ENCODE data around the gene ZNF91. TPM values are rescaled to one million over a fixed set of nuclear protein-coding genes. Genes with fewer than 3 reads are reported as not detected.
"Not testable (repeated sequence)": the region's sequence is repeated elsewhere in the genome, so short reads cannot be mapped to it uniquely, and the experiment has no call there.

The ZNF91 gene
- total RNA-seq (2014; rRNA removed; shearing (Covaris generic); ENCODE audit: low replicate concordance), result 2.0 and 18.0 TPM in 2 replicates

- H3K4me3 ChIP-seq, result peak within 1 kb of the TSS; percentile 78
- H3K9me3 ChIP-seq, result peaks cover 4% of the 10 kb centered on the region; the same call in 1 of the 2 replicates
- no peaks in the 10 kb centered on the region for H3K27me3 ChIP-seq
- peak; percentile 90 for DNase-seq
- H3K36me3 ChIP-seq, result peaks cover 5% of the 10 kb centered on the region
Measured at GRCh38 chr19:23395041-23395721, at the start of gene ZNF91. Gene ZNF91 (minus strand): TSS chr19:23395471. CDS start chr19:23395354, 117 bp downstream.

- H3K27me3 ChIP-seq, result no peaks in the 10 kb centered on the region
- no peaks in the 10 kb centered on the region for H3K36me3 ChIP-seq
- no peaks in the 10 kb centered on the region for H3K9me3 ChIP-seq
- H3K4me3 ChIP-seq, result no peak overlapping the region
- no peak for DNase-seq
Measured at GRCh38 chr19:23440791-23441190, 45.5 kb upstream of the ZNF91 start.

GRCh38 chr19:23440207-23440606 lies 44.9 kb upstream of the ZNF91 start:
- no peaks in the 10 kb centered on the region for H3K27me3 ChIP-seq
- no peaks in the 10 kb centered on the region for H3K9me3 ChIP-seq
- no peak overlapping the region for H3K4me3 ChIP-seq
- no peak for DNase-seq
- H3K36me3 ChIP-seq, result no peaks in the 10 kb centered on the region

GRCh38 chr19:23439623-23440022 lies 44.4 kb upstream of the ZNF91 start:
- no peaks in the 10 kb centered on the region for H3K27me3 ChIP-seq
- no peak for DNase-seq
- no peaks in the 10 kb centered on the region for H3K9me3 ChIP-seq
- H3K4me3 ChIP-seq, result no peak overlapping the region
- H3K36me3 ChIP-seq, result no peaks in the 10 kb centered on the region

GRCh38 chr19:23437901-23438300 lies 42.6 kb upstream of the ZNF91 start:
- H3K36me3 ChIP-seq, result no peaks in the 10 kb centered on the region
- H3K27me3 ChIP-seq, result no peaks in the 10 kb centered on the region
- no peak for DNase-seq
- no peak overlapping the region for H3K4me3 ChIP-seq
- no peaks in the 10 kb centered on the region for H3K9me3 ChIP-seq

- Histone ChIP-seq H3K9me3 (no peaks in the 10 kb centered on the region), H3K27me3 (no peaks in the 10 kb centered on the region), H3K36me3 (no peaks in the 10 kb centered on the region), H3K4me3 (no peak overlapping the region)
- no peak for DNase-seq
Measured at GRCh38 chr19:23436944-23437343, 41.7 kb upstream of the ZNF91 start.

GRCh38 chr19:23436318-23436717 lies 41.0 kb upstream of the ZNF91 start:
- no peak for DNase-seq
- no peaks in the 10 kb centered on the region for H3K36me3 ChIP-seq

GRCh38 chr19:23420824-23421223 lies 25.6 kb upstream of the ZNF91 start:
- no peak for DNase-seq
- Histone ChIP-seq H3K4me3 (no peak overlapping the region), H3K36me3 (no peaks in the 10 kb centered on the region), H3K9me3 (no peaks in the 10 kb centered on the region), H3K27me3 (no peaks in the 10 kb centered on the region)

More at GRCh38 chr19:23436318-23436717, 41.0 kb upstream of the ZNF91 start:
- Histone ChIP-seq H3K4me3 (no peak overlapping the region), H3K9me3 (no peaks in the 10 kb centered on the region), H3K27me3 (no peaks in the 10 kb centered on the region)

- not testable (repeated sequence) for DNase-seq, H3K36me3 ChIP-seq, H3K4me3 ChIP-seq, H3K9me3 ChIP-seq, H3K27me3 ChIP-seq
Measured at GRCh38 chr19:23419261-23419660, 24.0 kb upstream of the ZNF91 start.

GRCh38 chr19:23415561-23416191 lies 20.4 kb upstream of the ZNF91 start:
- Histone ChIP-seq H3K36me3 (no peaks in the 10 kb centered on the region), H3K27me3 (no peaks in the 10 kb centered on the region), H3K4me3 (peak overlapping the region; percentile 19; the same call in 1 of the 2 replicates), H3K9me3 (no peaks in the 10 kb centered on the region)
- peak; percentile 27 for DNase-seq

- no peak overlapping the region for H3K4me3 ChIP-seq
- H3K27me3 ChIP-seq, result no peaks in the 10 kb centered on the region
- no peak for DNase-seq
- H3K36me3 ChIP-seq, result no peaks in the 10 kb centered on the region
- H3K9me3 ChIP-seq, result no peaks in the 10 kb centered on the region
Measured at GRCh38 chr19:23415034-23415433, 19.8 kb upstream of the ZNF91 start.

- Histone ChIP-seq H3K9me3 (no peaks in the 10 kb centered on the region), H3K36me3 (no peaks in the 10 kb centered on the region), H3K27me3 (no peaks in the 10 kb centered on the region), H3K4me3 (no peak overlapping the region)
- no peak for DNase-seq
Measured at GRCh38 chr19:23410155-23410554, 14.9 kb upstream of the ZNF91 start.

- DNase-seq, result no peak
- Histone ChIP-seq H3K9me3 (no peaks in the 10 kb centered on the region), H3K4me3 (no peak overlapping the region), H3K27me3 (no peaks in the 10 kb centered on the region), H3K36me3 (no peaks in the 10 kb centered on the region)
Measured at GRCh38 chr19:23409392-23410048, 14.2 kb upstream of the ZNF91 start.

GRCh38 chr19:23407616-23408133 lies 12.4 kb upstream of the ZNF91 start:
- no peak overlapping the region for H3K4me3 ChIP-seq
- no peak for DNase-seq
- no peaks in the 10 kb centered on the region for H3K27me3 ChIP-seq
- H3K9me3 ChIP-seq, result no peaks in the 10 kb centered on the region
- no peaks in the 10 kb centered on the region for H3K36me3 ChIP-seq

- no peaks in the 10 kb centered on the region for H3K27me3 ChIP-seq
- no peaks in the 10 kb centered on the region for H3K36me3 ChIP-seq
- no peak for DNase-seq
- no peaks in the 10 kb centered on the region for H3K9me3 ChIP-seq
- H3K4me3 ChIP-seq, result no peak overlapping the region
Measured at GRCh38 chr19:23406721-23407120, 11.4 kb upstream of the ZNF91 start.

- Histone ChIP-seq H3K27me3 (no peaks in the 10 kb centered on the region), H3K36me3 (no peaks in the 10 kb centered on the region), H3K4me3 (no peak overlapping the region), H3K9me3 (no peaks in the 10 kb centered on the region)
- DNase-seq, result no peak
Measured at GRCh38 chr19:23406091-23406490, 10.8 kb upstream of the ZNF91 start.

- Histone ChIP-seq H3K9me3 (no peaks in the 10 kb centered on the region), H3K4me3 (no peak overlapping the region), H3K36me3 (no peaks in the 10 kb centered on the region), H3K27me3 (no peaks in the 10 kb centered on the region)
- DNase-seq, result no peak
Measured at GRCh38 chr19:23404676-23405075, 9.4 kb upstream of the ZNF91 start.
